Measurements from ENCODE around the gene YIPF5.

YIPF5 gene

GRCh38 chr5:144125163-144125726, 45.2 kb downstream of the YIPF5 start:
- DNase-seq (ENCODE audit: low read depth): peak; percentile 55

- no peak for DNase-seq (ENCODE audit: low read depth)
These were observed 47.8 kb downstream of the YIPF5 start for GRCh38 chr5:144122641-144123040.

- no peak for DNase-seq (ENCODE audit: low read depth)
These were observed 48.4 kb downstream of the YIPF5 start for GRCh38 chr5:144122081-144122480.

- no peak for DNase-seq (ENCODE audit: low read depth)
These were observed 48.9 kb downstream of the YIPF5 start for GRCh38 chr5:144121577-144121976.

- DNase-seq (ENCODE audit: low read depth): no peak
These were observed 49.7 kb downstream of the YIPF5 start for GRCh38 chr5:144120661-144121180.

GRCh38 chr5:144117412-144117811, 53.0 kb downstream of the YIPF5 start:
- no peak for DNase-seq (ENCODE audit: low read depth)

GRCh38 chr5:144114571-144114970, 55.9 kb downstream of the YIPF5 start:
- DNase-seq (ENCODE audit: low read depth): no peak
